ENCODE measurements around the gene MED31.
"Not testable (repeated sequence)": the region's sequence is repeated elsewhere in the genome, so short reads cannot be mapped to it uniquely, and the experiment has no call there.

MED31 gene

GRCh38 chr17:6651354-6651918, at the start of gene MED31, which contains the start of gene C17orf100:
MED31 (minus strand) TSS chr17:6651605; CDS start chr17:6651528, 77 bp downstream.
C17orf100 (plus strand) TSS chr17:6651762; CDS start chr17:6651914, 152 bp downstream.
- DNase-seq, result peak; percentile 97

DNA sequence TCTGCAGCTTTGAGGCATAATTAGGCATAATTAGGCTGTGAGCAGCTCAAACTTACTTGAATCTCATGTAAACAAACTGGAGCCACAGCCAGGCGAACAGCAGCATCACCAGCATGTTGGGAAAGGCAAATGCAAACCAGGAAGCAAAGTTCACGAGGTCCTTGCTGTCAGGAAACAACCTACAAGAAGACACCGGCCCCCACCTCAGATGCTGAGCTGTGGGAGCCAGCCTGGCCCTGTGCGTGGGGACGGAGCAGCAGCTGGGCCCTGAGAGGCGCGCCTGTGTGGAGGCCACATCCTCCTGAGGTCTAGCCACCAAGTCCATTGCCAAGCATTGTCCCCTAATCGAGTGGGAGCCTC, 49.5 kb upstream of the MED31 start:
- no peak for DNase-seq

DNA sequence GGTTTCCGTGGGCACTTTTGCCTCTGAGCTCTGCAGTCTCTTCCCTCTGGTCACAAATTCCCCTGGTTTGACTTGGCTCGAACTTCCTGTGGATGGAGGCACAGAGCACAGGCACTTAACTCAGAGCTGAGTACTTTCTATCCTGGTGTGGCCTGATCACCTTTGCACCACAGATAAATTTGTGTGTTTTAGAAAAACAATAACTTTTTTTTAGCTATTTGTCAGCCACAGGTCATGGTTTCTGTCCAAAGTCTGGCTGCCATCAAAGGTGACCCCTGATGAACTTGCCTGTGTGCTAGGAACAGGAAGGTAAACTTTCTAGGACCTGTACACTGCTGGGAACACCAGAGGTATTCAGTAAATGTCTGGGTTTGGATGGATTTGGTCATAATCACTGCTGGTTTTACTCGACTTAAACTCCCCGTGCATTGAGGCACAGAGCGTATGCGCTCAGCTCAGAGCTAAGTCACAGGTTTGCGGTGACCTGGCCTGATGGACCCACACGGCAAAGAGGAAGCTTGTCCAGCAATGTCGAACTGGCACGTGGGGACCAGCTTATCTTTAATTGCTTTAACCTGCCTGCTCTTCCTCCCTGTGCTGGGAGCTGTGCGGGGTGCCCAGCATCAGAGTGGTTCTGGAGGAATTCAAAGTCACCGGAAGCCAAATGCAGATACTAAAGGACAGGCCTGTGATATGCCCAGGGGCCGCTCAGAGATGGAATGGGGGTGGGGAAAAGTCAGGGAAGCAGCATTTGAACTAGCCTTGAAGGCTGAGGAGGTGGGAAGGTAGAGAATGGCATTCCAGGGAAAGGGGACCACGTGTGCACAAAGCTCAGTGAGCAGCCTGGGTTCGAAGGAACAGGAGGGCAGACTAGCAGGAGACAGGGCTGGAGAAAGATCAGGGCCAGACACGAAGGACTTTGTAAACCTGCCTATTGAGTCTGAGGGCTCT, 48.9 kb upstream of the MED31 start:
- DNase-seq, result no peak

- DNase-seq, result no peak
These were observed 46.6 kb upstream of the MED31 start for GRCh38 chr17:6698004-6698403.

DNA sequence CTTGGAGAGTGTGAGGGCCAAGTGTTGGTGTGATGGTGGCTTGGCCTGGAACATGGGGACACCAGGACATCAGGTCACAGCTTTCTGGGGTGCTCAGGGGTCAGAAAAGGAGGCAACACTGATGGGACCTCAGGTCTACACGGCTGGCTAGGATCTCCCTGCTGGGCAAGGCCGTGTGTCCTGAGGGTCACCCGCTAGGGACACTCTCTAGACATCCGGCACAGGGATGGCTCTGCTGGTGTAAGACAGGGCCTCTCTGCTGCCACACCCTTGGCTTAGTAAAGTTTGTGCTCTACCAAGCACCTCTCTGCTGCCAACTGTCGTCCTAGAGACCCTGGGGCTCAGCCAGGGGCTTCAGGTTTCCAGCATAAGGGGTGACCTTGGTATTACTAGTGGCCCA, 45.5 kb upstream of the MED31 start:
- no peak for DNase-seq

- no peak for DNase-seq
These were observed 44.2 kb upstream of the MED31 start for GRCh38 chr17:6695565-6695964.

DNA sequence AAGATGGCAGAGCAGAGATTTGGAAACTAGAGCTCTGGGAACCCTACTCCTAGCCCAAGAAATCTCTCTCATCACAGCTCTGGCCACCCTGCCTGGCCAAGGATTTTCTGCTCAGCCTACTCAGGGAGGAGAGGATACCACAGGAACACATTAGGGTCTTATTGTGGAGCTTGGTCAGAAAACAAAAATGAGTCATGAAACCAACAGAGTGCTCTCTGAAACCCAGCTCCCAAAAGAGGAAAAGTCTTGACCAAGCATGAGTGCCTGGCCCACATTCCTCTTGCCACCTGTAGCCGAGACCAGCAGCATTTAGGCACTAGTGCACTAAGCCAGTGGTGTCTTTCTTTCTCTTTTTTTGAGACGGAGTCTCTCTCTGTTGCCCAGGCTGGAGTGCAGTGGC, 43.6 kb upstream of the MED31 start:
- DNase-seq, result no peak

GRCh38 chr17:6691958-6692357, 40.6 kb upstream of the MED31 start:
- DNase-seq, result not testable (repeated sequence)

DNA sequence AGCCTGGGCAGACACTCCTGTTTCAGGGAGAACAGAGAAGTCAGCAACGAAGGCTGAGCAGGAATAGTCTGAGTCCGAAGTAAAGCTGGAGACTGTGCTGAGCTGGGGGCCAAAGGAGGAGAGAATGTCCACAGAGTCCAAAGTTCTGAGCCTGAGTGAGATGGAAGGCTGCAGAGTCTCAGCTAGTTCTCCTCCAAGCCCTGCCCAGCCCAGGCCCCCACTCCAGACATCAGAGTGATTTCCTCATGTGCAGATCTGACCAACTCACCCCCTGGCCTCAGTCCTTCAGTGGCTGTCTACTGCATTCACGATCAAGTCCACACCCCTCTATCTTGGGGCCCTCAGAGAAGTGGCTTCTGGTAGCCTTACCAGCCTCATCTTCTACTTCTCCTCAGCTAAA, 40.1 kb upstream of the MED31 start:
- DNase-seq, result no peak

- DNase-seq, result no peak
These were observed 39.2 kb upstream of the MED31 start for GRCh38 chr17:6690641-6691040.

DNA sequence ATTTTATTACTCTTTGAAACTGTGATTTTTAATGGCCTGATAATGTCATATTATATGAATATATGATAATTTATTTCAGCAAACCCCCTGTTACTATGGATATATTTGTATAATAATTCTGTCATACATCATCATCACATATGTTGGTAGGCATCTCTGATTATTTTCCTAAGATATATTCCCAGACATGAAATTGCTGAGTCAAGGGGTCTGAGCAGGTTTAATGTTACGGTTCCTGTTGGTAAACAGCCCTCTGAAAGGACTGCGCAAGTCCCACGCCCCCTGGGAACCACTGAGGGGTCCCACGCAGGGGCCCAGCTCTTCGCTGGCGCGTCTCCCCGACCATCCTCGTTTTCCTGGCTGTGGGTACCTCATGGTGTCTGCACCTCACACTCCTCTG, 37.5 kb upstream of the MED31 start:
- no peak for DNase-seq

DNA sequence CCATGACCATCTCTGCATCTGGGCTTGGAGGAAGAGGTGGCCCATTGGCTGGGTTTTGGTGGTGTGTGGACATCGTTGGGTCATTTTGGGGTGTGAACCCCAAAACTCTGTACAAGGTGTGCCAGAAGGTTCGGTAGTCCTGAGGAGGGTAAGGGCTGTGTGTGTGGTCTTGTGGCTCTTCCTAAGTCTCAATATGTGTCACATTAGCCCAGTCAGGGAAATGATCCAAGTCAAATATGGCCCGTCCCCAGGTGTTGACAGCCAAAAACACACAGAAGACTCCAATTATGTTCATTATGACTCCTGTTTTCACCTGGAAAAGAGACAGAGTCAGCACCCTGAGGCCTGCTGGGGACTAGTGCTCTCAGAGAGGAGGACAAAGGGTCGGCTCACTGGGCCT, 34.6 kb upstream of the MED31 start:
- no peak for DNase-seq

DNA sequence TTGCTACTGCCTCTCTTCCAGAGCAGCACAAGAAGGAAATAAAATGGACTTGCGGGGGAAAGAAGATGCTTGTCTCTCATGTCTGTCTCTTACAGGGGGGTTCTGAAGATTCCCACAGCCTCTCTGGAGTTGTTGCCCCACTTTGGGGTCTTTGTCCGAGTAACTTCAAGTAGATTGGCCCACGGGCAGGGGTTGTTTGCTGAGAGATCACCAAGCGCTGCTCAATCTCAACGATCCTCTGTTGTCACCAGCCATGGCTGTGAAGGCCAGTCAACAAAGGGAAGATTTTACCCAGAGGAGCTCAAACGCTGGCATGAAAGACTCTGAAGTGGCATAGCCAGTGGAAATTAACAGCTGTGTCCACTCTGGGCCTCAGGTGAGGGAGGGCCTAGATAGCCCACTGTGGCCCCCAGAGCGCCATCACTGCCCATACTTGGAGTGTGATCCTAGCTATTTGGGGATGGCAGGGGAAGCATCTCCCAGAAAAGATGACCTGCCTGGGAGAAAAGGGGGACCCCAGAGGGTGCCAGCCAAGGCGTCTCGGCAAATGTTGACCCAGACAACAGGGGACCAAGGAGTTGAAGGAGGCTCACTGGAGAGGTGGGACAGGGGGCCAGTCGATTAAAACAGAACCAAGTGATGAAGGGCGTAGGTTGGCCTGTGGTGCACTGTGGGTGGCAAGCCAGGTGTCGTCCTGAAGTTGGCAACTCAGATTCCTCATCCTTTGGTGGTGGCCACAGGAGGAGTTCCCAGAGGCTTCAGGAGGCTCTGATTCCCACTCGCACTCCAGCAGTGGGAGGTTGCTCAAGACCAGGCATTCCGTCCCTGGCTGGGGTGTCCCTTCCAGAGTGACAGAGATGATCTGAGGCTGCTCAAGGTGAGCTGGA, 33.7 kb upstream of the MED31 start:
- DNase-seq, result no peak

DNA sequence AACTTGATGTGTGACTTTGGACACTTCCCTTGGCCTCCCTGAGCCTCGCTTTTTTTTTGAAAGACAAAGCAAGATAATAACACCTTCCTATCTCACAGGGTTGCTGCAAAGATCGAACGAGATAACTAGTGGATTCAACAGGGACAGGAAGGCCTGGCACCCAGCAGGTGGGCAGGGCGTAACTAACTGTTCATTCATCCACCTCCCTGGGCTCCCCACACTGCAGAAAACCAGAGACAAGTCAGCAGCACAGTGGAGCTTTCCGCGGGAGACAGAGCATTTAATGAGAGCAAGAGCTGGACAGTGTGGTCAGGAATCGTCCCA, 33.0 kb upstream of the MED31 start:
- DNase-seq, result no peak

GRCh38 chr17:6683730-6684459, 32.5 kb upstream of the MED31 start:
- no peak for DNase-seq

DNA sequence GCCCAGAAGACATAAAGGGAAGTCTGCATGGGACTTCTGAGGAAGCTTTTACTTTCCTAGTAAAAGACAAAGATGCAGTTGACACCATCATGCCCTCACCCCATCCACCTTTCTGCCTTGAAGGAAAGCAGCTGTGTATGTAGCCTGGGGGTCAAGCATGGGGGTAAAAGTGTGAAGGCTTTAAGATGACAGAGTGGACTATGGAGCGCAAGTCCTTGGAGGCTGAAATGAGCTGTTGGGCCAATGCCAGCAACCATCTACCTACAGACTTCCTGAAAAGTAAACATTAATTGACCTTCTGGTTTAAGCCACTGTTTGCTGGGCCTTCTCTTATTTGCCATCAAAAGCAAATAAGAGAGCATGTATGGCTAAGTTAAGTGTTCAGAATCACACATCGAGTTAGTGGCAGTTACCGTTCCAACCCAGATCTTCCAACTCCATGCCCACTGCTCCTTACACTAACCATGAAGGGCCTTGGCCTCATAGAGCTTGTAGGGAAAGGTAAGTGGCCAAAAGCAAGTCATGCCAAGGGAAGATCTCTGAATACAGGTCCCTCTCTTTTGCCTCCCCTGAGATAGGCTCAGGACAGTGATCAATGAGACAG, 31.8 kb upstream of the MED31 start:
- DNase-seq, result no peak

- no peak for DNase-seq
These were observed 30.9 kb upstream of the MED31 start for GRCh38 chr17:6682339-6682738.

DNA sequence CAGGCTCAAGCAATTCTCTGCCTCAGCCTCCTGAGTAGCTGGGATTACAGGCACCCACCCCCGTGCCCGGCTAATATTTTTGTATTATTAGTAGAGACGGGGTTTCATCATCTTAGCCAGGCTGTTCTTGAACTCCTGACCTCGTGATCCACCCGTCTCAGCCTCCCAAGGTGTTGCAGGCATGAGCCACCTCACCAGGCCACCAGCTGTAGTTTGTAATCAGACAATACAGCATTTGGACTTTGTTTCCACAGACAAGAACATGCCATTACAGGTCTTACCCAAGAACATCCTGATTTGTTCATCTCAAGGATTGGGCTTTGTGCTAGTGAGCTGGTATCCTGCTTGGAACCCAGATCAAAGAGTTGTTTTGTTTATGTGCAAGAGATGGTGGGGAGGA, 30.3 kb upstream of the MED31 start:
- no peak for DNase-seq

DNA sequence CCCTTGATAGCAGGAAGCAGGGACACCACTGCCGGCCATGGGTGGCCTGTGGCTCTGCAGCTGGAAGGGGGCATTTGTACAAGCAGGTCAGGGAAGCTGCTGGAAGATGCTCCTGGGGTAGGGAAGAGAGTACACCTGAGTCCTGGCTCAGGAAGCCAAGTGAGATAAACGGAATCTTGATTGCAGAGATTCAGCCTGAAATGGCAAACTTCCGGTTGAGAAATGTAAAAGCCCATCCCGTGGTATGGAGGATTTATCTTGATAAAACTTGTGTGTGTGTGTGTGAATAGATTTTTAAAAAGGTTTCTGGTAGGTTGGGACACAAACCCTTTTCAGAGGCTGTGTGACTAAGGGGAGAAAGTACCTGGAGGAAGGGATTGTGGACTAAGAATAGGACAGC, 29.8 kb upstream of the MED31 start:
- DNase-seq, result no peak

DNA sequence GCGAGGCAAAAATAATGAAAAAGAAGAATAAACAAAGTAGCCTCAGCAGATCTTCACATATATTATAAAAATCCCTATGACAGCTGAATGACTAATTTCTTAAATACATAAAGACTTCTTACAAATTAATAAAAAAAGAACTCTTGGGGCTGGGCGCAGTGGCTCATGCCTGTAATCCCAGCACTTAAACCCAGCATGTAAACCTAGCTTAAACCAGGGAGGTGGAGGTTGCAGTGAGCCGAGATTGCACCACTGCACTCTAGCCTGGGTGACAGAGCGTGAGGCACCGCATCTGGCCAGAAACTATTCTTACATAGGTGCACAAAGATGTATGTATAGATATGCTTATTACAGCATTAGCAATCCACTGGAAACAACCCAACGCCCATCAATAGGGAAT, 27.8 kb upstream of the MED31 start:
- DNase-seq, result no peak

- DNase-seq, result no peak
These were observed 26.5 kb upstream of the MED31 start for GRCh38 chr17:6677946-6678345.

GRCh38 chr17:6677158-6677831, 25.9 kb upstream of the MED31 start:
- no peak for DNase-seq

Measured in stimulated activated CD8-positive, alpha-beta memory T cell treated with anti-CD3 and anti-CD28 coated beads, Interleukin-4, amount 100 ng/mL, for 48 hours (primary cell).